Coronary artery (tissue), 2 donors: ENCODE results near the gene RCBTB1.

ENCODE experiments used
- DNase-seq: peaks from one replicate; pipeline ENCODE4 v3.0.0-alpha.2; 2017; ENCODE audit warnings: low spot score
- H3K27ac ChIP-seq, 2 donors: fragments of 200-600 bp; sonication (generic); one replicate each; pipeline ENCODE4 v1.5.1; 2016 to 2019
- H3K4me3 ChIP-seq: fragments of 200-600 bp; sonication (generic); 2 replicates; pipeline ENCODE4 v1.5.1; 2016; ENCODE audit warnings: mild to moderate bottlenecking, moderate library complexity
- CTCF ChIP-seq: fragments of 200-600 bp; sonication (generic); IDR thresholded peaks from one replicate; pipeline ENCODE4 v1.5.1; 2019; ENCODE audit warnings: antibody characterized with exemption

The RCBTB1 gene

GRCh38 chr13:49584771-49585182, 581 bp downstream of the RCBTB1 start:
- no peak for TF ChIP-seq CTCF
- no peak for DNase-seq
- H3K4me3 ChIP-seq: peak overlapping the region; percentile 93
- H3K27ac ChIP-seq: peak overlapping the region; percentile 69 to 87

GRCh38 chr13:49580980-49581680, 4.2 kb downstream of the RCBTB1 start:
- Histone ChIP-seq H3K27ac (no peak overlapping the region), H3K4me3 (no peak overlapping the region)
- TF ChIP-seq CTCF: no peak
- no peak for DNase-seq

- no peak for TF ChIP-seq CTCF
- Histone ChIP-seq H3K4me3 (no peak overlapping the region), H3K27ac (no peak overlapping the region)
- no peak for DNase-seq
Measured at GRCh38 chr13:49579501-49579900, 5.9 kb downstream of the RCBTB1 start.

- no peak overlapping the region for H3K27ac ChIP-seq
- DNase-seq: no peak
- no peak for TF ChIP-seq CTCF
- no peak overlapping the region for H3K4me3 ChIP-seq
Measured at GRCh38 chr13:49571299-49572240, 13.8 kb downstream of the RCBTB1 start.

- no peak for DNase-seq
- no peak overlapping the region for H3K27ac ChIP-seq
- no peak overlapping the region for H3K4me3 ChIP-seq
- no peak for TF ChIP-seq CTCF
Measured at GRCh38 chr13:49569993-49570689, 15.2 kb downstream of the RCBTB1 start.

GRCh38 chr13:49567491-49567890, 17.9 kb downstream of the RCBTB1 start:
- DNase-seq: no peak
- H3K27ac ChIP-seq: no peak overlapping the region
- no peak for TF ChIP-seq CTCF

More at GRCh38 chr13:49567491-49567890, 17.9 kb downstream of the RCBTB1 start:
- H3K4me3 ChIP-seq: no peak overlapping the region
